SK-N-SH treated with all-trans-retinoic acid at 6 μM for 48 hours (cell line): ENCODE measurements around the gene CCNY.

Experiments
- ATAC-seq: fragments of 200-7000 bp; cut with Tn5 transposase; 3 replicates; pipeline ENCODE4 v1.9.1; 2020; ENCODE audit warnings: mild to moderate bottlenecking, moderate library complexity
- ARNTL ChIP-seq: fragments of 450-650 bp; formaldehyde crosslinking; IDR thresholded peaks from 2 replicates; pipeline ENCODE4 v1.5.0; 2020; ENCODE audit warnings: low read depth, mild to moderate bottlenecking, moderate library complexity, borderline replicate concordance
- BACH2 ChIP-seq: fragments of 250-450 bp; sonication (Bioruptor Pico); IDR thresholded peaks from 2 replicates; pipeline ENCODE4 v1.9.0; 2021; ENCODE audit warnings: mild to moderate bottlenecking, borderline replicate concordance
- CSDC2 ChIP-seq: fragments of 250-450 bp; sonication (Bioruptor Pico); IDR thresholded peaks from 2 replicates; pipeline ENCODE4 v1.5.0; 2020; ENCODE audit warnings: mild to moderate bottlenecking, moderate library complexity
- ESRRG ChIP-seq: fragments of 250-450 bp; sonication (Bioruptor Pico); IDR thresholded peaks from 2 replicates; pipeline ENCODE4 v1.6.1; 2021; ENCODE audit warnings: mild to moderate bottlenecking
- GLIS3 ChIP-seq: fragments of 250-450 bp; sonication (Bioruptor Pico); IDR thresholded peaks from 2 replicates; pipeline ENCODE4 v1.5.0; 2020; ENCODE audit warnings: mild to moderate bottlenecking, moderate library complexity
- PPARA ChIP-seq: fragments of 250-450 bp; sonication (Bioruptor Pico); IDR thresholded peaks from 2 replicates; pipeline ENCODE4 v1.5.0; 2020; ENCODE audit warnings: mild to moderate bottlenecking, borderline replicate concordance
- RARB ChIP-seq: fragments of 250-450 bp; sonication (Bioruptor Pico); IDR thresholded peaks from 2 replicates; pipeline ENCODE4 v1.8.0; 2021; ENCODE audit warnings: mild to moderate bottlenecking, moderate library complexity
- TCF4 ChIP-seq: fragments of 250-450 bp; sonication (Bioruptor Pico); IDR thresholded peaks from 2 replicates; pipeline ENCODE4 v1.8.0; 2021; ENCODE audit warnings: mild to moderate bottlenecking, moderate library complexity, borderline replicate concordance
- TOX ChIP-seq: fragments of 250-450 bp; sonication (Bioruptor Pico); IDR thresholded peaks from 2 replicates; pipeline ENCODE4 v1.8.0; 2021; ENCODE audit warnings: mild to moderate bottlenecking, moderate library complexity, borderline replicate concordance
- ZC3H10 ChIP-seq: fragments of 250-450 bp; sonication (Bioruptor Pico); IDR thresholded peaks from 2 replicates; pipeline ENCODE4 v1.5.1; 2021; ENCODE audit warnings: mild to moderate bottlenecking, moderate library complexity
- ZFP3 ChIP-seq: fragments of 250-450 bp; sonication (Bioruptor Pico); IDR thresholded peaks from 2 replicates; pipeline ENCODE4 v1.5.0; 2020; ENCODE audit warnings: mild to moderate bottlenecking, moderate library complexity
- ZNF565 ChIP-seq: fragments of 450-650 bp; formaldehyde crosslinking; conservative IDR thresholded peaks from 2 replicates; pipeline ENCODE4 v1.5.0; 2020; ENCODE audit warnings: low read depth, mild to moderate bottlenecking, moderate library complexity
- ZNF70 ChIP-seq: fragments of 450-650 bp; formaldehyde crosslinking; IDR thresholded peaks from 2 replicates; pipeline ENCODE4 v1.5.0; 2020; ENCODE audit warnings: mild to moderate bottlenecking, moderate library complexity
- ZNF8 ChIP-seq: fragments of 450-650 bp; formaldehyde crosslinking; IDR thresholded peaks from 2 replicates; pipeline ENCODE4 v1.5.0; 2020; ENCODE audit warnings: mild to moderate bottlenecking, moderate library complexity
- TF ChIP-seq, protein P1 (sequence below): fragments of 250-450 bp; sonication (Bioruptor Pico); IDR thresholded peaks from 2 replicates; pipeline ENCODE4 v1.5.1; 2020; ENCODE audit warnings: low read depth, mild to moderate bottlenecking, moderate library complexity
- TF ChIP-seq, protein P2 (sequence below): fragments of 250-450 bp; sonication (Bioruptor Pico); IDR thresholded peaks from 2 replicates; pipeline ENCODE4 v1.5.1; 2021; ENCODE audit warnings: mild to moderate bottlenecking, moderate library complexity
- TF ChIP-seq, protein P3 (sequence below): fragments of 250-450 bp; sonication (Bioruptor Pico); IDR thresholded peaks from 2 replicates; pipeline ENCODE4 v1.8.0; 2020; ENCODE audit warnings: mild to moderate bottlenecking, moderate library complexity, borderline replicate concordance
- TF ChIP-seq, protein P4 (sequence below): fragments of 250-450 bp; sonication (Bioruptor Pico); IDR thresholded peaks from 2 replicates; pipeline ENCODE4 v1.8.0; 2021; ENCODE audit warnings: low read depth, mild to moderate bottlenecking, moderate library complexity, borderline replicate concordance
- TF ChIP-seq, protein P5 (sequence below): fragments of 250-450 bp; sonication (Bioruptor Pico); IDR thresholded peaks from 2 replicates; pipeline ENCODE4 v1.5.0; 2020; ENCODE audit warnings: mild to moderate bottlenecking, moderate library complexity

CCNY gene

DNA sequence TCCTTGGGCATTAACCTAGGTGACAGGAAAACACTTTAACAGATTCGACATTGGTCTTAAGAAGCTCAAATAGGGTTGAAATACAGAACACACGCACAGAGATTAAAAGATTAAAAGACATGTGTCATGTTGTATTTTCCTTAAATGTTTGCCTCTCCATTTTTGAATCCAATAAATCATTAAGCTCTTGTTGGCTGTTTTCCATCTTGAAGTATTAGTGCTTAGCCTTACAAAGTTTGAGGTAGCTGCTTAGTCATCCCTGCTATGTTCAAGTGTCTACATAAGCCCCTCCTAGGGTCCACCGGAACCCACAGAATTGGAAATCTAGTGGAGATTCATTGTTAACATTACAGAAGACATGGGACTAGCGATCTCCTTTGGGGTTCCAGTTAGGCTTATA lies 256.1 kb downstream of the CCNY start:
- TF ChIP-seq GLIS3 (CRISPR knock-in tag) (no peak), ZNF565 (CRISPR knock-in tag) (no peak), ZNF8 (no peak), ESRRG (CRISPR knock-in tag) (no peak), ZNF70 (no peak), ARNTL (CRISPR knock-in tag) (no peak), ZFP3 (CRISPR knock-in tag) (no peak), TOX (no peak), CSDC2 (CRISPR knock-in tag) (no peak), PPARA (CRISPR knock-in tag) (no peak)
- TF ChIP-seq, protein P1, sequence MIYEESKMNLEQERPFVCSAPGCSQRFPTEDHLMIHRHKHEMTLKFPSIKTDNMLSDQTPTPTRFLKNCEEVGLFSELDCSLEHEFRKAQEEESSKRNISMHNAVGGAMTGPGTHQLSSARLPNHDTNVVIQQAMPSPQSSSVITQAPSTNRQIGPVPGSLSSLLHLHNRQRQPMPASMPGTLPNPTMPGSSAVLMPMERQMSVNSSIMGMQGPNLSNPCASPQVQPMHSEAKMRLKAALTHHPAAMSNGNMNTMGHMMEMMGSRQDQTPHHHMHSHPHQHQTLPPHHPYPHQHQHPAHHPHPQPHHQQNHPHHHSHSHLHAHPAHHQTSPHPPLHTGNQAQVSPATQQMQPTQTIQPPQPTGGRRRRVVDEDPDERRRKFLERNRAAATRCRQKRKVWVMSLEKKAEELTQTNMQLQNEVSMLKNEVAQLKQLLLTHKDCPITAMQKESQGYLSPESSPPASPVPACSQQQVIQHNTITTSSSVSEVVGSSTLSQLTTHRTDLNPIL (CRISPR knock-in tag) = no peak
- TF ChIP-seq, protein P2, sequence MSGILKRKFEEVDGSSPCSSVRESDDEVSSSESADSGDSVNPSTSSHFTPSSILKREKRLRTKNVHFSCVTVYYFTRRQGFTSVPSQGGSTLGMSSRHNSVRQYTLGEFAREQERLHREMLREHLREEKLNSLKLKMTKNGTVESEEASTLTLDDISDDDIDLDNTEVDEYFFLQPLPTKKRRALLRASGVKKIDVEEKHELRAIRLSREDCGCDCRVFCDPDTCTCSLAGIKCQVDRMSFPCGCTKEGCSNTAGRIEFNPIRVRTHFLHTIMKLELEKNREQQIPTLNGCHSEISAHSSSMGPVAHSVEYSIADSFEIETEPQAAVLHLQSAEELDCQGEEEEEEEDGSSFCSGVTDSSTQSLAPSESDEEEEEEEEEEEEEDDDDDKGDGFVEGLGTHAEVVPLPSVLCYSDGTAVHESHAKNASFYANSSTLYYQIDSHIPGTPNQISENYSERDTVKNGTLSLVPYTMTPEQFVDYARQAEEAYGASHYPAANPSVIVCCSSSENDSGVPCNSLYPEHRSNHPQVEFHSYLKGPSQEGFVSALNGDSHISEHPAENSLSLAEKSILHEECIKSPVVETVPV (CRISPR knock-in tag) = no peak
- TF ChIP-seq, protein P3, sequence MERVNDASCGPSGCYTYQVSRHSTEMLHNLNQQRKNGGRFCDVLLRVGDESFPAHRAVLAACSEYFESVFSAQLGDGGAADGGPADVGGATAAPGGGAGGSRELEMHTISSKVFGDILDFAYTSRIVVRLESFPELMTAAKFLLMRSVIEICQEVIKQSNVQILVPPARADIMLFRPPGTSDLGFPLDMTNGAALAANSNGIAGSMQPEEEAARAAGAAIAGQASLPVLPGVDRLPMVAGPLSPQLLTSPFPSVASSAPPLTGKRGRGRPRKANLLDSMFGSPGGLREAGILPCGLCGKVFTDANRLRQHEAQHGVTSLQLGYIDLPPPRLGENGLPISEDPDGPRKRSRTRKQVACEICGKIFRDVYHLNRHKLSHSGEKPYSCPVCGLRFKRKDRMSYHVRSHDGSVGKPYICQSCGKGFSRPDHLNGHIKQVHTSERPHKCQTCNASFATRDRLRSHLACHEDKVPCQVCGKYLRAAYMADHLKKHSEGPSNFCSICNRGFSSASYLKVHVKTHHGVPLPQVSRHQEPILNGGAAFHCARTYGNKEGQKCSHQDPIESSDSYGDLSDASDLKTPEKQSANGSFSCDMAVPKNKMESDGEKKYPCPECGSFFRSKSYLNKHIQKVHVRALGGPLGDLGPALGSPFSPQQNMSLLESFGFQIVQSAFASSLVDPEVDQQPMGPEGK (CRISPR knock-in tag) = no peak
- TF ChIP-seq, protein P4, sequence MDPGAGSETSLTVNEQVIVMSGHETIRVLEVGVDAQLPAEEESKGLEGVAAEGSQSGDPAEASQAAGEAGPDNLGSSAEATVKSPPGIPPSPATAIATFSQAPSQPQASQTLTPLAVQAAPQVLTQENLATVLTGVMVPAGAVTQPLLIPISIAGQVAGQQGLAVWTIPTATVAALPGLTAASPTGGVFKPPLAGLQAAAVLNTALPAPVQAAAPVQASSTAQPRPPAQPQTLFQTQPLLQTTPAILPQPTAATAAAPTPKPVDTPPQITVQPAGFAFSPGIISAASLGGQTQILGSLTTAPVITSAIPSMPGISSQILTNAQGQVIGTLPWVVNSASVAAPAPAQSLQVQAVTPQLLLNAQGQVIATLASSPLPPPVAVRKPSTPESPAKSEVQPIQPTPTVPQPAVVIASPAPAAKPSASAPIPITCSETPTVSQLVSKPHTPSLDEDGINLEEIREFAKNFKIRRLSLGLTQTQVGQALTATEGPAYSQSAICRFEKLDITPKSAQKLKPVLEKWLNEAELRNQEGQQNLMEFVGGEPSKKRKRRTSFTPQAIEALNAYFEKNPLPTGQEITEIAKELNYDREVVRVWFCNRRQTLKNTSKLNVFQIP (CRISPR knock-in tag) = no peak
- TF ChIP-seq, protein P5, sequence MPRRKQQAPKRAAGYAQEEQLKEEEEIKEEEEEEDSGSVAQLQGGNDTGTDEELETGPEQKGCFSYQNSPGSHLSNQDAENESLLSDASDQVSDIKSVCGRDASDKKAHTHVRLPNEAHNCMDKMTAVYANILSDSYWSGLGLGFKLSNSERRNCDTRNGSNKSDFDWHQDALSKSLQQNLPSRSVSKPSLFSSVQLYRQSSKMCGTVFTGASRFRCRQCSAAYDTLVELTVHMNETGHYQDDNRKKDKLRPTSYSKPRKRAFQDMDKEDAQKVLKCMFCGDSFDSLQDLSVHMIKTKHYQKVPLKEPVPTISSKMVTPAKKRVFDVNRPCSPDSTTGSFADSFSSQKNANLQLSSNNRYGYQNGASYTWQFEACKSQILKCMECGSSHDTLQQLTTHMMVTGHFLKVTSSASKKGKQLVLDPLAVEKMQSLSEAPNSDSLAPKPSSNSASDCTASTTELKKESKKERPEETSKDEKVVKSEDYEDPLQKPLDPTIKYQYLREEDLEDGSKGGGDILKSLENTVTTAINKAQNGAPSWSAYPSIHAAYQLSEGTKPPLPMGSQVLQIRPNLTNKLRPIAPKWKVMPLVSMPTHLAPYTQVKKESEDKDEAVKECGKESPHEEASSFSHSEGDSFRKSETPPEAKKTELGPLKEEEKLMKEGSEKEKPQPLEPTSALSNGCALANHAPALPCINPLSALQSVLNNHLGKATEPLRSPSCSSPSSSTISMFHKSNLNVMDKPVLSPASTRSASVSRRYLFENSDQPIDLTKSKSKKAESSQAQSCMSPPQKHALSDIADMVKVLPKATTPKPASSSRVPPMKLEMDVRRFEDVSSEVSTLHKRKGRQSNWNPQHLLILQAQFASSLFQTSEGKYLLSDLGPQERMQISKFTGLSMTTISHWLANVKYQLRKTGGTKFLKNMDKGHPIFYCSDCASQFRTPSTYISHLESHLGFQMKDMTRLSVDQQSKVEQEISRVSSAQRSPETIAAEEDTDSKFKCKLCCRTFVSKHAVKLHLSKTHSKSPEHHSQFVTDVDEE (CRISPR knock-in tag) = no peak
- TF ChIP-seq, all 23 proteins: peak for 0
- no peak for ATAC-seq

DNA sequence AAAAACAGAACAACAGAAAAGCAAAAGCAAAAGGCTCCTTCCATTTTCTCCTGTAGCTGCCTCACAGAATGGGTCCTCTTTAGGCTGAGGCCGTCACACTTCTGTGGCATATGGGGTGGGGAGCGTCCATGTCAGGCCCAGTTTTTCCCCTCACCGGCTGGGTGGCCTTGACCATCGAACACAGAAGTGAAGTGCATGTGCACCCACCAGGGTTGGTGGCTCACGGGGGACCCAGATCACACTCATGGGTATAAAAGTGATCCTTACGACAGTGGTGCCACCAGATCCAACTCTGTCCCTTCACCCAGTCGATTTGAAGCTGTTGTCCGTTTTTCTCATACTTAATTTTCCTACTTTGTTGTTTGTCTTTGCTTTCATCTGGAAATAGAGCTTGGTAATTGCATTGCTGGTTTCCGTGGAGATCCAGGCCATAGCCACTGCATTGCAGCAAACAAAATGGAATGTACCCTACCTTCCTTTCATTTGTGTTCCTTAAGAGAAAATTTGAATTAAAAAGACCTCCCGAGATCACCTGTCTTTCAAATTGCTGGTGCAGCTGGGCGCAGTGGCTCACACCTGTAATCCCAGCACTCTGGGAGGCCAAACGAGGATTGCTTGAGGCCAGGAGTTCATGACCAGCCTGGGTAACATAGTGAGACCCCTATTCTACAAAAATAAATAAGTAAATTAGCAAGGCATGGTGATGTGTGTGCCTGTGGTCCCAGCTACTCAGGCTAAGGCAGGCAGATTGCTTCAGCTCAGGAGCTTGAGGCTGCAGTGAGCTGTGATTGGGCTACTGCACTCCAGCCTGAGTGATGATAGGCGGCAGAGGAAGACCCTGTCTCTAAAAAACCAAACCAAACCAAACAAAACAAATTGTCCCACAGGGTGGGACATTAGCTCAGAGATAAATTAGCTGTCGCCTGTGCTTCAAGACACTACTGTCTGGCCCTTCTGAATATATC lies 258.1 kb downstream of the CCNY start:
- TF ChIP-seq RARB (no peak), ESRRG (CRISPR knock-in tag) (no peak), TCF4 (CRISPR knock-in tag) (no peak), ZC3H10 (CRISPR knock-in tag) (no peak), BACH2 (CRISPR knock-in tag) (no peak)
- TF ChIP-seq, protein P2 (CRISPR knock-in tag) = no peak
- no peak for ATAC-seq
